GM18520 (cell line): Measurements from ENCODE around the gene NSRP1.
A peak's percentile ranks its signal among the peaks of the same experiment; 100 is the strongest.
"Not testable (repeated sequence)": the region's sequence is repeated elsewhere in the genome, so short reads cannot be mapped to it uniquely, and the experiment has no call there.

Source experiments
- ATAC-seq: cut with Tn5 transposase; IDR thresholded peaks from one replicate; pipeline ENCODE4 v1.9.1; 2021; ENCODE audit not compliant: unreplicated experiment

The NSRP1 gene

GRCh38 chr17:30176855-30177254, 60.2 kb downstream of the NSRP1 start:
- ATAC-seq: no peak

- ATAC-seq: no peak
Observed at GRCh38 chr17:30186761-30187160, 70.1 kb downstream of the NSRP1 start.

- no peak for ATAC-seq
Observed at GRCh38 chr17:30187573-30187972, 71.0 kb downstream of the NSRP1 start.

- no peak for ATAC-seq
Observed at GRCh38 chr17:30188211-30188939, 71.8 kb downstream of the NSRP1 start.

GRCh38 chr17:30191072-30191471, 74.5 kb downstream of the NSRP1 start:
- ATAC-seq: no peak

GRCh38 chr17:30196504-30196903, 79.9 kb downstream of the NSRP1 start:
- no peak for ATAC-seq

GRCh38 chr17:30197416-30197815, 80.8 kb downstream of the NSRP1 start:
- ATAC-seq: no peak

GRCh38 chr17:30199600-30199999, 83.0 kb downstream of the NSRP1 start:
- no peak for ATAC-seq

GRCh38 chr17:30200106-30200505, 83.5 kb downstream of the NSRP1 start:
- ATAC-seq: no peak

GRCh38 chr17:30200656-30201055, 84.0 kb downstream of the NSRP1 start:
- not testable (repeated sequence) for ATAC-seq

- no peak for ATAC-seq
Observed at GRCh38 chr17:30203471-30203981, 86.9 kb downstream of the NSRP1 start.

GRCh38 chr17:30207655-30208054, 91.0 kb downstream of the NSRP1 start:
- no peak for ATAC-seq

GRCh38 chr17:30208214-30208613, 91.6 kb downstream of the NSRP1 start:
- ATAC-seq: no peak

- ATAC-seq: no peak
Observed at GRCh38 chr17:30209930-30210329, 93.3 kb downstream of the NSRP1 start.

- no peak for ATAC-seq
Observed at GRCh38 chr17:30210366-30210765, 93.8 kb downstream of the NSRP1 start.

GRCh38 chr17:30210901-30211300, 94.3 kb downstream of the NSRP1 start:
- ATAC-seq: no peak

GRCh38 chr17:30211371-30211770, 94.8 kb downstream of the NSRP1 start:
- ATAC-seq: no peak

- peak; percentile 65 for ATAC-seq
Observed at GRCh38 chr17:30212750-30213149, 96.1 kb downstream of the NSRP1 start.

- ATAC-seq: no peak
Observed at GRCh38 chr17:30217054-30217453, 100.4 kb downstream of the NSRP1 start.

- ATAC-seq: no peak
Observed at GRCh38 chr17:30217746-30218245, 101.2 kb downstream of the NSRP1 start.

- ATAC-seq: peak; percentile 56
Observed at GRCh38 chr17:30218799-30219198, 102.2 kb downstream of the NSRP1 start.

GRCh38 chr17:30219315-30219714, 102.7 kb downstream of the NSRP1 start:
- no peak for ATAC-seq

- ATAC-seq: no peak
Observed at GRCh38 chr17:30219833-30220232, 103.2 kb downstream of the NSRP1 start.
